ENCODE measurements around the gene LSM3.

The LSM3 gene

GRCh38 chr3:14210843-14211594 is 32.4 kb downstream of the LSM3 start:
- Mint-ChIP-seq H3K4me3 (no peak overlapping the region), H3K4me1 (no peaks in the 10 kb centered on the region), H3K27me3 (peaks cover 13% of the 10 kb centered on the region), H3K36me3 (ENCODE audit: insufficient read depth) (no peaks in the 10 kb centered on the region), H3K9me3 (no peaks in the 10 kb centered on the region), H3K27ac (ENCODE audit: low read depth) (no peak overlapping the region)
- ATAC-seq (replicated peaks; ENCODE audit: extremely low read depth, poor library complexity, severe bottlenecking) = no peak
- DNase-seq (ENCODE audit: low spot score in 2 of 2) = no peak

GRCh38 chr3:14211621-14212020 is 33.0 kb downstream of the LSM3 start:
- H3K9me3 Mint-ChIP-seq = no peaks in the 10 kb centered on the region
- H3K27ac Mint-ChIP-seq (ENCODE audit: low read depth) = no peak overlapping the region
- ATAC-seq (replicated peaks; ENCODE audit: extremely low read depth, poor library complexity, severe bottlenecking) (no peak), DNase-seq (ENCODE audit: low spot score in 2 of 2) (no peak)
- no peaks in the 10 kb centered on the region for H3K36me3 Mint-ChIP-seq (ENCODE audit: insufficient read depth)
- peaks cover 13% of the 10 kb centered on the region for H3K27me3 Mint-ChIP-seq
- H3K4me3 Mint-ChIP-seq = no peak overlapping the region
- no peaks in the 10 kb centered on the region for H3K4me1 Mint-ChIP-seq

GRCh38 chr3:14212032-14212431 is 33.4 kb downstream of the LSM3 start:
- peaks cover 13% of the 10 kb centered on the region for H3K27me3 Mint-ChIP-seq
- H3K9me3 Mint-ChIP-seq = no peaks in the 10 kb centered on the region
- no peak overlapping the region for H3K4me3 Mint-ChIP-seq
- H3K36me3 Mint-ChIP-seq (ENCODE audit: insufficient read depth) = no peaks in the 10 kb centered on the region
- DNase-seq (ENCODE audit: low spot score in 2 of 2) (no peak), ATAC-seq (replicated peaks; ENCODE audit: extremely low read depth, poor library complexity, severe bottlenecking) (no peak)
- no peak overlapping the region for H3K27ac Mint-ChIP-seq (ENCODE audit: low read depth)
- H3K4me1 Mint-ChIP-seq = no peaks in the 10 kb centered on the region

GRCh38 chr3:14213066-14213774 is 34.6 kb downstream of the LSM3 start:
- no peak for DNase-seq (ENCODE audit: low spot score in 2 of 2)
- no peaks in the 10 kb centered on the region for H3K4me1 Mint-ChIP-seq
- no peak for ATAC-seq (replicated peaks; ENCODE audit: extremely low read depth, poor library complexity, severe bottlenecking)
- no peak overlapping the region for H3K4me3 Mint-ChIP-seq
- H3K36me3 Mint-ChIP-seq (ENCODE audit: insufficient read depth) = no peaks in the 10 kb centered on the region
- no peaks in the 10 kb centered on the region for H3K9me3 Mint-ChIP-seq
- H3K27ac Mint-ChIP-seq (ENCODE audit: low read depth) = no peak overlapping the region
- H3K27me3 Mint-ChIP-seq = peaks cover 13% of the 10 kb centered on the region

- Mint-ChIP-seq H3K27me3 (peaks cover 13% of the 10 kb centered on the region), H3K9me3 (no peaks in the 10 kb centered on the region), H3K27ac (ENCODE audit: low read depth) (no peak overlapping the region), H3K4me1 (no peaks in the 10 kb centered on the region), H3K36me3 (ENCODE audit: insufficient read depth) (no peaks in the 10 kb centered on the region), H3K4me3 (no peak overlapping the region)
- no peak for ATAC-seq (replicated peaks; ENCODE audit: extremely low read depth, poor library complexity, severe bottlenecking)
- DNase-seq (ENCODE audit: low spot score in 2 of 2) = no peak
These were observed 36.1 kb downstream of the LSM3 start for GRCh38 chr3:14214764-14215163.

GRCh38 chr3:14216257-14217048 is 37.8 kb downstream of the LSM3 start:
- Mint-ChIP-seq H3K27ac (ENCODE audit: low read depth) (no peak overlapping the region), H3K27me3 (peaks cover 13% of the 10 kb centered on the region), H3K4me1 (no peaks in the 10 kb centered on the region), H3K36me3 (ENCODE audit: insufficient read depth) (no peaks in the 10 kb centered on the region), H3K9me3 (no peaks in the 10 kb centered on the region), H3K4me3 (no peak overlapping the region)
- ATAC-seq (replicated peaks; ENCODE audit: extremely low read depth, poor library complexity, severe bottlenecking) (no peak), DNase-seq (ENCODE audit: low spot score in 2 of 2) (no peak)

- Mint-ChIP-seq H3K36me3 (ENCODE audit: insufficient read depth) (no peaks in the 10 kb centered on the region), H3K9me3 (peaks cover 5% of the 10 kb centered on the region), H3K4me3 (no peak overlapping the region), H3K27me3 (peaks cover 19% of the 10 kb centered on the region), H3K4me1 (no peaks in the 10 kb centered on the region), H3K27ac (ENCODE audit: low read depth) (no peak overlapping the region)
- DNase-seq (ENCODE audit: low spot score in 2 of 2) (no peak), ATAC-seq (replicated peaks; ENCODE audit: extremely low read depth, poor library complexity, severe bottlenecking) (no peak)
These were observed 39.7 kb downstream of the LSM3 start for GRCh38 chr3:14218355-14218754.

- Mint-ChIP-seq H3K36me3 (ENCODE audit: insufficient read depth) (no peaks in the 10 kb centered on the region), H3K27ac (ENCODE audit: low read depth) (no peak overlapping the region), H3K9me3 (peaks cover 5% of the 10 kb centered on the region), H3K4me3 (no peak overlapping the region), H3K27me3 (peaks cover 39% of the 10 kb centered on the region), H3K4me1 (no peaks in the 10 kb centered on the region)
- DNase-seq (ENCODE audit: low spot score in 2 of 2) (no peak), ATAC-seq (replicated peaks; ENCODE audit: extremely low read depth, poor library complexity, severe bottlenecking) (no peak)
These were observed 42.3 kb downstream of the LSM3 start for GRCh38 chr3:14220933-14221332.

GRCh38 chr3:14221902-14222301 is 43.3 kb downstream of the LSM3 start:
- H3K4me3 Mint-ChIP-seq = no peak overlapping the region
- no peak for DNase-seq (ENCODE audit: low spot score in 2 of 2)
- H3K27ac Mint-ChIP-seq (ENCODE audit: low read depth) = no peak overlapping the region
- peaks cover 5% of the 10 kb centered on the region for H3K9me3 Mint-ChIP-seq
- no peak for ATAC-seq (replicated peaks; ENCODE audit: extremely low read depth, poor library complexity, severe bottlenecking)
- no peaks in the 10 kb centered on the region for H3K36me3 Mint-ChIP-seq (ENCODE audit: insufficient read depth)
- H3K4me1 Mint-ChIP-seq = no peaks in the 10 kb centered on the region
- peaks cover 44% of the 10 kb centered on the region for H3K27me3 Mint-ChIP-seq

GRCh38 chr3:14222457-14222856 is 43.8 kb downstream of the LSM3 start:
- Mint-ChIP-seq H3K27me3 (peaks cover 44% of the 10 kb centered on the region), H3K9me3 (peaks cover 5% of the 10 kb centered on the region), H3K27ac (ENCODE audit: low read depth) (no peak overlapping the region), H3K36me3 (ENCODE audit: insufficient read depth) (no peaks in the 10 kb centered on the region), H3K4me3 (no peak overlapping the region), H3K4me1 (no peaks in the 10 kb centered on the region)
- DNase-seq (ENCODE audit: low spot score in 2 of 2) = no peak
- ATAC-seq (replicated peaks; ENCODE audit: extremely low read depth, poor library complexity, severe bottlenecking) = no peak

GRCh38 chr3:14222900-14223594 is 44.4 kb downstream of the LSM3 start:
- DNase-seq (ENCODE audit: low spot score in 2 of 2) (no peak), ATAC-seq (replicated peaks; ENCODE audit: extremely low read depth, poor library complexity, severe bottlenecking) (no peak)
- Mint-ChIP-seq H3K4me3 (no peak overlapping the region), H3K4me1 (no peaks in the 10 kb centered on the region), H3K36me3 (ENCODE audit: insufficient read depth) (no peaks in the 10 kb centered on the region), H3K27me3 (peaks cover 49% of the 10 kb centered on the region), H3K27ac (ENCODE audit: low read depth) (no peak overlapping the region), H3K9me3 (peaks cover 5% of the 10 kb centered on the region)

- Mint-ChIP-seq H3K27me3 (peaks cover 55% of the 10 kb centered on the region), H3K27ac (ENCODE audit: low read depth) (no peak overlapping the region), H3K4me3 (no peak overlapping the region), H3K4me1 (no peaks in the 10 kb centered on the region), H3K9me3 (peaks cover 5% of the 10 kb centered on the region), H3K36me3 (ENCODE audit: insufficient read depth) (no peaks in the 10 kb centered on the region)
- no peak for ATAC-seq (replicated peaks; ENCODE audit: extremely low read depth, poor library complexity, severe bottlenecking)
- DNase-seq (ENCODE audit: low spot score in 2 of 2) = no peak
These were observed 45.0 kb downstream of the LSM3 start for GRCh38 chr3:14223595-14223994.
